Type B pancreatic cell (in vitro differentiated cells): ENCODE measurements around the gene JSRP1. TPM values are rescaled to one million over a fixed set of nuclear protein-coding genes. Genes with fewer than 3 reads are reported as not detected.

Source experiments
- DNase-seq: peaks from one replicate; pipeline ENCODE4 v3.0.0; 2021; ENCODE audit warnings: mixed read lengths; ENCODE audit not compliant: unreplicated experiment; ENCODE audit errors: extremely low spot score
- H3K27ac Mint-ChIP-seq: 2 replicates; pipeline ENCODE4 v1.8.0; 2021; ENCODE audit warnings: mild to moderate bottlenecking, mixed read lengths
- H3K27me3 Mint-ChIP-seq: 2 replicates; pipeline ENCODE4 v1.8.0; 2021; ENCODE audit warnings: mixed read lengths
- H3K36me3 Mint-ChIP-seq: 2 replicates; pipeline ENCODE4 v1.8.0; 2021; ENCODE audit warnings: mixed read lengths
- H3K4me1 Mint-ChIP-seq: one replicate; pipeline ENCODE4 v1.8.0; 2021; ENCODE audit warnings: mixed read lengths; ENCODE audit not compliant: unreplicated experiment
- H3K4me3 Mint-ChIP-seq: 2 replicates; pipeline ENCODE4 v1.8.0; 2021; ENCODE audit warnings: mild to moderate bottlenecking, mixed read lengths
- H3K9me3 Mint-ChIP-seq: 2 replicates; pipeline ENCODE4 v1.8.0; 2021; ENCODE audit warnings: mixed read lengths
- total RNA-seq: library from RNA; stranded (reverse); gene quantifications from 2 replicates; pipeline ENCODE4 v1.2.1, GENCODE V29; 2021; ENCODE audit warnings: low replicate concordance
- TF ChIP-seq, protein P1 (sequence below): fragments of 200-600 bp; sonication (generic); conservative IDR thresholded peaks from 2 replicates; pipeline ENCODE4 v1.5.0; 2021; ENCODE audit warnings: antibody characterized with exemption, mild to moderate bottlenecking

Gene JSRP1
- total RNA-seq, 1 donor from 2014 or later, result 0.72 TPM

- TF ChIP-seq, protein P1, sequence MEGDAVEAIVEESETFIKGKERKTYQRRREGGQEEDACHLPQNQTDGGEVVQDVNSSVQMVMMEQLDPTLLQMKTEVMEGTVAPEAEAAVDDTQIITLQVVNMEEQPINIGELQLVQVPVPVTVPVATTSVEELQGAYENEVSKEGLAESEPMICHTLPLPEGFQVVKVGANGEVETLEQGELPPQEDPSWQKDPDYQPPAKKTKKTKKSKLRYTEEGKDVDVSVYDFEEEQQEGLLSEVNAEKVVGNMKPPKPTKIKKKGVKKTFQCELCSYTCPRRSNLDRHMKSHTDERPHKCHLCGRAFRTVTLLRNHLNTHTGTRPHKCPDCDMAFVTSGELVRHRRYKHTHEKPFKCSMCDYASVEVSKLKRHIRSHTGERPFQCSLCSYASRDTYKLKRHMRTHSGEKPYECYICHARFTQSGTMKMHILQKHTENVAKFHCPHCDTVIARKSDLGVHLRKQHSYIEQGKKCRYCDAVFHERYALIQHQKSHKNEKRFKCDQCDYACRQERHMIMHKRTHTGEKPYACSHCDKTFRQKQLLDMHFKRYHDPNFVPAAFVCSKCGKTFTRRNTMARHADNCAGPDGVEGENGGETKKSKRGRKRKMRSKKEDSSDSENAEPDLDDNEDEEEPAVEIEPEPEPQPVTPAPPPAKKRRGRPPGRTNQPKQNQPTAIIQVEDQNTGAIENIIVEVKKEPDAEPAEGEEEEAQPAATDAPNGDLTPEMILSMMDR, result no peak
- Mint-ChIP-seq H3K4me3 (no peak overlapping the region), H3K4me1 (no peaks in the 10 kb centered on the region), H3K27ac (no peak overlapping the region), H3K36me3 (no peaks in the 10 kb centered on the region), H3K9me3 (no peaks in the 10 kb centered on the region), H3K27me3 (no peaks in the 10 kb centered on the region)
- DNase-seq, result no peak
Measured at GRCh38 chr19:2226051-2226839, 30.0 kb downstream of the JSRP1 start.

GRCh38 chr19:2225415-2226050 lies 30.7 kb downstream of the JSRP1 start:
- DNase-seq, result no peak
- TF ChIP-seq, protein P1, result no peak
- H3K36me3 Mint-ChIP-seq, result no peaks in the 10 kb centered on the region
- H3K27me3 Mint-ChIP-seq, result no peaks in the 10 kb centered on the region
- no peaks in the 10 kb centered on the region for H3K4me1 Mint-ChIP-seq
- no peaks in the 10 kb centered on the region for H3K9me3 Mint-ChIP-seq
- no peak overlapping the region for H3K4me3 Mint-ChIP-seq
- no peak overlapping the region for H3K27ac Mint-ChIP-seq

DNA sequence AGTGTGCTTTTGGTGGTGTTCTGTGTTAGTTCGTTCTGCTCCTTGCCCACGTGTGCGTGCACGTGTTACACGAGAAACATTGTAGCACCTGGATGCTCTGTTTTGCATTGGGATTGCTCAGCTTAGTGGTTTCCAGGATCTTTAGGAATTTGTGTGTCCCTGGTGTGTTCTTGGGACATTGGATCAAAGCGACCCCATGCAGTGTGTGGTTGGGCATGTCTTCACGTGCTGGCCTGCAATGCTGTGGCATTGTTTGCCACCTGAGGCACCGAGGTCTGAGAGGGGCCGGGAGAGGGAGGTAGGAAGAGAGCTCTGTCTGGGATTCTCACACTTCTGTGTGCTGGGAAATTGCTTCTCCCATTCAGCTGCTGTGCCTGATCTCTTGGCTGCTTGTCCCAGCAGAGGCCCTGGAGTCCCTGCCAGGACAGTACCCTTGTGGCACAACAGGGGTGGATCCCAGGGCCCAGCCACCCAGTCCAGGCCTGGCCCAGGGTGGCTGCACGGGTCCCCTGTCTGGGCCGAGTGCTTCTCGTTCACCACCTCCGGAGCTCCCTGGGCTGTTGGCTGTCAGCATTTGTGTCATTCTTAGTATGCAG lies 31.4 kb downstream of the JSRP1 start:
- no peaks in the 10 kb centered on the region for H3K4me1 Mint-ChIP-seq
- no peaks in the 10 kb centered on the region for H3K27me3 Mint-ChIP-seq
- TF ChIP-seq, protein P1, result no peak
- H3K27ac Mint-ChIP-seq, result peak overlapping the region; percentile 58
- H3K36me3 Mint-ChIP-seq, result no peaks in the 10 kb centered on the region
- no peaks in the 10 kb centered on the region for H3K9me3 Mint-ChIP-seq
- H3K4me3 Mint-ChIP-seq, result no peak overlapping the region
- no peak for DNase-seq

DNA sequence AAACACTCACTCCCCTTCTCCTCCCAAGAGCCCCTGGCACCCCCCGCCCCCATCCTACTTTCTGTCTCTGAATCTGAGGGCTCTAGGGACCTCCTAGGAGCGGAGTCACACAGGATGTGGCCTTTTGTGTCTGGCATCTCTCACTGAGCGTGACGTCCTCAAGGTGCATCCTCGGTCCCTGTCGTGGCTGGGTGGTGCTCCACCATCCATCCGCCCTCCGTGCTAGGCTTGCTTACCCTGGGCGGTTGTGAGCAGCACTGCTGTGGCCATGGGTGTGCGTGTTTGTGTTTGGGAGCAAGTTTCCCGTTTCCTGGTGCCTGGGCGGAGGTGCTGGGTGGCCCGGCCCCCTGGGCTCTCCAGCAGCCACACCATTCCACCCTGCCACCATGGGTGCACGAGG lies 32.3 kb downstream of the JSRP1 start:
- TF ChIP-seq, protein P1, result no peak
- no peak for DNase-seq
- Mint-ChIP-seq H3K27me3 (no peaks in the 10 kb centered on the region), H3K4me1 (no peaks in the 10 kb centered on the region), H3K4me3 (no peak overlapping the region), H3K36me3 (no peaks in the 10 kb centered on the region), H3K9me3 (no peaks in the 10 kb centered on the region), H3K27ac (peak overlapping the region; percentile 58)

GRCh38 chr19:2223391-2223790 lies 32.8 kb downstream of the JSRP1 start:
- DNase-seq, result no peak
- Mint-ChIP-seq H3K27me3 (no peaks in the 10 kb centered on the region), H3K4me3 (no peak overlapping the region), H3K27ac (no peak overlapping the region), H3K9me3 (no peaks in the 10 kb centered on the region), H3K36me3 (no peaks in the 10 kb centered on the region), H3K4me1 (no peaks in the 10 kb centered on the region)
- TF ChIP-seq, protein P1, result no peak
